C4-2B (cell line): ENCODE measurements around the gene EI24.

Source experiments
- H3K27ac ChIP-seq: fragments of 450-650 bp; 2 replicates; pipeline ENCODE4 v1.5.1; 2017
- CTCF ChIP-seq: fragments of 450-650 bp; conservative IDR thresholded peaks from 2 replicates; pipeline ENCODE4 v1.5.1; 2017; ENCODE audit warnings: mild to moderate bottlenecking
- ZFX ChIP-seq: fragments of 450-650 bp; IDR thresholded peaks from 2 replicates; pipeline ENCODE4 v1.6.1; 2017

The EI24 gene

GRCh38 chr11:125579811-125580210, 10.5 kb downstream of the EI24 start:
- no peak overlapping the region for H3K27ac ChIP-seq

GRCh38 chr11:125583496-125583895, 14.2 kb downstream of the EI24 start:
- no peak for TF ChIP-seq ZFX
- no peak for TF ChIP-seq CTCF
- H3K27ac ChIP-seq, result no peak overlapping the region

More at GRCh38 chr11:125579811-125580210, 10.5 kb downstream of the EI24 start:
- TF ChIP-seq ZFX, result no peak
- no peak for TF ChIP-seq CTCF

GRCh38 chr11:125585487-125585886, 16.2 kb downstream of the EI24 start:
- no peak overlapping the region for H3K27ac ChIP-seq
- TF ChIP-seq CTCF (no peak), ZFX (no peak)

- no peak overlapping the region for H3K27ac ChIP-seq
- TF ChIP-seq ZFX (no peak), CTCF (no peak)
Measured at GRCh38 chr11:125586623-125587022, 17.3 kb downstream of the EI24 start.

- no peak overlapping the region for H3K27ac ChIP-seq
- TF ChIP-seq ZFX, result no peak
- no peak for TF ChIP-seq CTCF
Measured at GRCh38 chr11:125587480-125587879, 18.2 kb downstream of the EI24 start.

- peak overlapping the region; percentile 24; the same call in 1 of the 2 replicates for H3K27ac ChIP-seq
- no peak for TF ChIP-seq ZFX
- no peak for TF ChIP-seq CTCF
Measured at GRCh38 chr11:125588505-125588904, 19.2 kb downstream of the EI24 start.

GRCh38 chr11:125591649-125592304, 22.5 kb downstream of the EI24 start:
- no peak; the same call in 1 of the 2 replicates for TF ChIP-seq ZFX
- H3K27ac ChIP-seq, result peak overlapping the region; percentile 95
